Activated CD4-positive, alpha-beta T cell treated with anti-CD3 and anti-CD28 coated beads, Interleukin-2, Interleukin-4, amounts not matched to agents 100 ng/mL and 50 ng/mL, durations not matched to agents 16 hours and 8 hours (primary cell): ENCODE measurements around the gene ADSS2.
"Not testable (repeated sequence)": the region's sequence is repeated elsewhere in the genome, so short reads cannot be mapped to it uniquely, and the experiment has no call there.

Source experiments
- DNase-seq: peaks from one replicate; pipeline ENCODE4 v3.0.0-alpha.2; 2020; ENCODE audit warnings: low spot score

The ADSS2 gene

GRCh38 chr1:244365262-244365661 lies 86.4 kb downstream of the ADSS2 start:
- DNase-seq = not testable (repeated sequence)

- DNase-seq = no peak
Measured at GRCh38 chr1:244362476-244362875, 89.2 kb downstream of the ADSS2 start.

- no peak for DNase-seq
Measured at GRCh38 chr1:244361764-244362473, 89.8 kb downstream of the ADSS2 start.
